GM19238 (cell line): ENCODE measurements around the gene HLA-DRB5.
"Not testable (repeated sequence)": the region's sequence is repeated elsewhere in the genome, so short reads cannot be mapped to it uniquely, and the experiment has no call there.

Source experiments
- DNase-seq: peaks from one replicate; pipeline ENCODE4 v3.0.0; 2011; ENCODE audit warnings: low spot score; ENCODE audit not compliant: insufficient read length

HLA-DRB5 gene

DNA sequence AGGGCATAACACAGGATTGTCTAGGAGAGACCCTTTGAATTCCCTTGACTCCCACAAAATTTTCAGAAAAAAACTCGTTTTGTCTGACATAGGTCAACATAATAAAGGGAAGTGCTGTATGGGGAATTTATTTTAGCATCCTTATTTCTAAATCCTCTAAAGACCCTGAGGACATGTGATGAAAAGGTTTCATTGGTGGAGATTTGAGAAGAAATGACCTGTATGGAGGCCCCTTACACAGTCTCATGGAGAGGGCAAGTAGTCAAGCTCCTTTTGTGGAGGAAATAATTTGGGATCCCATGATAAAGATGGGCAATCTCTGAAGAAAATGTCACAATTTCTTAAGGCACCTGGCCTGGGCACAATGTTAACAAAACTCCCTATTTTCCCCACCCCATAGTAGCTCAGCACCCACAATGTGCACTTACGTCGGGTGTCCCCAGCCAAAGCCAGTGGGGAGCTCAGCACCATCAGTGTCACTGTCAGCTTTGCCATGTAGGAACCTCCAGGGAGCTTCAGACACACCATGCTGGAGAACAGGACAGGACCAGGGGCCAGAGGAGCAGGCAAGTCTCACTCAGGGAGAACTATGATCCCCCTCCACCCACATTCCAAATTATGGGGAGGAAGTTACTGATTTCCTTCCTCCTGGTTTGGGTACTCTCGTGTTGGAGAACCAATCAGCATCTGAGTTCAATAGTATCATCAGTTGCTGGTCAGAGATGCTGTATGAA is at the start of gene HLA-DRB5:
TSS of gene HLA-DRB5 (minus strand) at position 591 of the 734 bp plus-strand sequence. CDS start at position 528, 63 bp downstream.
- peak; percentile 5 for DNase-seq

DNA sequence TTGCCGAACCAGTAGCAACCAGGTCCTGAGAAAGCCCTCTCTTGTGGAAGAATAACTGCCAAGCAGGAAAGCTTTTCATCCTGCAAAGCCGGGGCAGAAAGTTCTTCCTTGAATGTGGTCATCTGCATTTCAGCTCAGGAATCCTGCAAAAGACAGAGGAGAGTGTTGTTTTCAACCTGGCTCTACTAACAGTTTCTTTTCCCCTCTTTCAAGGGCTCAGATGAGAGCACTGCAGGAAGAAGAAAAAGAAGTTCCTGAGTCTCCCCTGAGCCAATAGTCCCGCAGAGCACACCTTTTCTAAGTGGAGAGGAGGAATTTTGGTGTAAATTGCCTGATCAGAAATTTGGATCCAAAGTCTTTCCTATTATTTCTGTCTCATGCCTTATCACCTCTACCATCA is 48.9 kb upstream of the HLA-DRB5 start:
- DNase-seq = no peak

DNA sequence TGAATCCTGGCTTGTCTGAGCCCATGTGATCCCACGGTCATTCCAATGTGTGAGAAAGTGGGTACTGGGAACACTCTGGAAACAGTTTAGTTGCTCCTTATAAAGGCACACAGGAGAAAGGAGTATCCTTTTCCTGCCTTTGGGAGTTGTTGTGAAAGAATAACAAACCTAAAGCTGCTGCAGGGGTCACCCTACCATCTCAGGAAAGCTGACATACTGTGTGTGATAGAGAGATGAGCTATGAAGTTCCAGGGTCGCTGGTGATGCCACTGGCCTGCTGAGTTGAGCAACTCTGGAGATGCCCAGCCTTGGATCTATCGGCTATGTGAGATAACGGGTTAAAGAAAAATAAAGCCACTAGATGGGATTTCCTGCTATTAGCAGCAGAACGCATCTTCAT is 47.4 kb upstream of the HLA-DRB5 start:
- not testable (repeated sequence) for DNase-seq

DNA sequence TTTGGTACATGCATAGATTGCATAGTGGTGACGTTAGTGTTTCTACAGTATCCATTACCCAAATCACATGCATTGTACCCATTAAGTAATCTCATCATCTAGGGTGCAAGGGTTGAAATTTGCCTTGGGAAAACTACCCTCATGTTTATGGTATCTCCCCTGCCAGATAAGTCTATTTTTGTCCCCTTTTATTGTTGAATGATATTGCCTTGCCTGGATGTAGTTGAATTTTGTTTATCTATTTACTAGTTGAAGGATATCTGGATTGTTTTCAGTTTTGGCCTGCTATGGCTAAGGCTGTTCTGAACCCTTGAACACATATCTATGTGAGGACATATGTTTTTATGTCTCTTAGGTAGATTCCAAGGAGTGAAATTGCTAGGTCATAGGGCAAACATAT is 46.2 kb upstream of the HLA-DRB5 start:
- DNase-seq = no peak

DNA sequence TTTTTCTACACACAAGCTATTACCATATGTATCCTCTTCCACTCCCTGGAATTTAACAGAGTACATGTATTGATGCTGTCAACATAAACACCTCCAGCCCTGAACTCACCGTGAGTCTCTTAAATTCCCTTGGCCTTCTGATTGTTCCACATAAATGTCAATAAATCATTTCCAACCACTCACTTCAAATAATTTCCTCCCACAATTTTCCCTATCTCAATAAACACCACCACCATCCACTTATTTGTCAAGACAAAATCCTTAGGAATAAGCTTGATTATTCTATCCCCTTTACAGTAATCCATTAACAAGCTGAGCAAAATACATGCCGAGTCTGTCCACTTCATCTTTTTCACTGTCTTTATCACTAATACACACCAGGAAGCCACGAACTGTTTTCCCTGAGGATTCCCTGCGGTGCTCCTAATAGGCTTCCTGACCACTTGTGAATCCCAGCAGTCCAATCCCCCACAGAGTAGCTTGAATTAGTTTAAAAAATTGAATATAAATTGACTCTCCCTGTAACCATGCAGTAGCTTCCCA is 40.3 kb upstream of the HLA-DRB5 start:
- no peak for DNase-seq

DNA sequence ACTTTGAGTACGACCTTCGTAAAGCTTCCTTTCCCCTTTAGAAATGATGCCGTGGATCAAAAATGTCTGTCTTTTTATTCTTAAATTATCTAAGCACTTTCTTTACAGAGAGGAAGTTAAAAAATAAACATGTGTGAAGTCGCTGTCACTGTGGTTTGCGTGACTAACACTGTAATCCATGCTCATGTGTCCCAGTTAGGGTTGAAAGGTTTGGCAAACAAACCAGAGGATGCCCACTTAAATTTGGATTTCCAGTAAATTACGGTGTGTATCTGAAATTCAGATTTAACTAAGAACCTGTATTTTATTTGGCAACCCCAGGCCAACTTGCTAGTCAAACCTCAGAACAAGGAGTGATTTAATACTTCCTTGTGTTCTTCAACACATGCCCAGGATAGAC is 38.5 kb upstream of the HLA-DRB5 start:
- DNase-seq = no peak

DNA sequence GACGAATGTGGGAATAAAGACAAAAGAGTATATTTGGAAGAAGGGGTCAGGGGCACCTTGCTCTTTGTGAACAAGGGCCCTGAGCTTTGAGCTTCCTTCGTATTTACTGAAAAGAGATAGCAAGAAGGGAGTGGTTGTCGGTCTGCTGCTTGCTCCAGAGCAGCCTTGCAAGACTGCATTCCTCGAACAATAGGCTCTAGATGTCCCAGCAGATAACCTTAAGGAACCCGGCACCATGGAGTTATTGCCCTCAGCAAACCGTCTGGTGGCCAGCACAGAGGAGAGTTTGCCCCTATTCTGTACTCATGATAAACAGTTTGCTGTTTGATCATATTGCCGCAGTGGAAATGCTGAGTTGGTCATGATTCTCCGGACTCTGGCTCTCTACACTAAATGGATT is 36.9 kb upstream of the HLA-DRB5 start:
- DNase-seq = no peak

DNA sequence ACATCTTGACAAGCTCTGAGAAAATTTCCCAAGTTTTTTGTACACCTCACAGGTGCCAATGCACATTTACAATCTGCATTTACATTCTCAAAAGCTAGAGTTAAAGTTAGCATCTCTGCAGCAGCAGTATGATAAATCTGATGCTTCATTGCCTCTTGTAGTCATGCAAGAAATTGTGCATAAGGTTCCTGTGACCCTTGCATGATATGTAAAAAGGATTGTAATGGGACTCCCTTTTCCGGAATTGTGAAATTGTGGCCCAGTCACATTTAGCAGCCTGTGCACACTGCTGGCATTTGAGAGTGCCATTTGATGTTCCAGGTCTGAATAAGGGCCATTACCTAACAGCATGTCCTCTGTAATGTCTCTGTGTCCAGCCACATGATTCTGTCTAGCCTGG is 35.4 kb upstream of the HLA-DRB5 start:
- no peak for DNase-seq

DNA sequence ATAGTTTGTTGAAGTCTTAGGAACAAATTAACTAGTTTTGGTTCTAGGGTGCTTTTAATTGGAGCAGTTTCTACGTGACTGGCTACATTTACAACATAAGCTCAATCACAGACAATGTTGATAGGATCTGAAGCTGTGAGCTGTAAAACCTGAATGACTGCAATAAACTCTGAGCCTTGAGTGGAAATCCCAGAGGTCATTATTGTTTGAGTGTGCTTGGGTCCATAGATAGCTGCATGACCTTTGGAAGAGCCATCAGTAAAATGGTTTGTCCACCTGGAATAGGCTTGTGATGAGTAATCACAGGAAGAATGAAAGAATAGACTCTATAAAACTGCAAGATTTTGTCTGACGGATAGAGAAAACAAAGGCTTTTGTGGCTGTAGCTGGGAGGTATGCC is 32.9 kb upstream of the HLA-DRB5 start:
- DNase-seq = no peak

DNA sequence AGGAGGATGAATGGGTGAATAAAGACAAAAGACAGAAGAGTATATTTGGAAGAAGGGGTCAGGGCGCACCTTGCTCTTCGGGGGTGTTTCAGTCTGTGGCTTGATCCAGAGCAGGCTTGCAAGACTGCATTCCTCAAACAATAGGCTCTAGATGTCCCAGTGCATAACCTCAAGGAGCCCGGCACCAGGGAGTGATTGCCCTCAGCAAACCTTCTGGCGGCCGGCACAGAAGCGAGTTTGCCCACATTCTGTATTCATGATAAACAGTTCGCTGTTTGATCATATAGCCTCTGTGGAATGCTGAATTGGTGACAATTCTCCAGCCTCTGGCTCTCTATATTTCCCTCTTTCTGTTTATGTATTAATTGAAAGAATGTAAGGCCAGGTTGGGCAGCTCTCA is 29.7 kb upstream of the HLA-DRB5 start:
- DNase-seq = no peak

DNA sequence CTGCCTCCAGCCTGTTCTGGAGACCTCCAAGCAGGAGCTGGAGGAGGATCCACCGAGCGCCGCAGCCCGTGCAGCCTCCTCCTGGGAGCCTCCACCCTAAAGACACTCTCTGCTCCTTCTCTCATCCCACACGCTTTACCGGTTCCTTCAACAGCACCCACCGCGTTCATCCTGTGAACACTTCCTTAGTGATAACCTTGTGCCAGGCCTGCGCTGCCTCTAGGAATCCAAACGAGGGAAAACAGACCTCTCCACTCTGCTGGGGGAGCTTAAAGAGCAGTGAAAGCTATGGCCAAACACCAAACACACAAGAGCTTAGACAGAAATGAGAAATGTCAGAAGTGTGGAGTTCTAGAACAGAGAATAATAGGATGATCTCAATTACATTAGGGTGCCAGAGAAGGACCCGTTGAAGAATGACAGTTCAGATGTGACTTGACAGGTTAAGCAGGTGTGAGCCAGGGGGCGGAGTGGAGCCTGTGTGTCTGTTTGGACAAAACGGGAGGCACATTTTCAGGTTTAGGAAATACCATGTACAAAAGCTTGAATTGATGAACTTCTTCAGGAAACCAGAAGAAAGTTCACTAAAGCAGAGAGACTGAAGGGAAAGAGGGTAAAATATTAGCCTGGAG is 28.5 kb upstream of the HLA-DRB5 start:
- no peak for DNase-seq

DNA sequence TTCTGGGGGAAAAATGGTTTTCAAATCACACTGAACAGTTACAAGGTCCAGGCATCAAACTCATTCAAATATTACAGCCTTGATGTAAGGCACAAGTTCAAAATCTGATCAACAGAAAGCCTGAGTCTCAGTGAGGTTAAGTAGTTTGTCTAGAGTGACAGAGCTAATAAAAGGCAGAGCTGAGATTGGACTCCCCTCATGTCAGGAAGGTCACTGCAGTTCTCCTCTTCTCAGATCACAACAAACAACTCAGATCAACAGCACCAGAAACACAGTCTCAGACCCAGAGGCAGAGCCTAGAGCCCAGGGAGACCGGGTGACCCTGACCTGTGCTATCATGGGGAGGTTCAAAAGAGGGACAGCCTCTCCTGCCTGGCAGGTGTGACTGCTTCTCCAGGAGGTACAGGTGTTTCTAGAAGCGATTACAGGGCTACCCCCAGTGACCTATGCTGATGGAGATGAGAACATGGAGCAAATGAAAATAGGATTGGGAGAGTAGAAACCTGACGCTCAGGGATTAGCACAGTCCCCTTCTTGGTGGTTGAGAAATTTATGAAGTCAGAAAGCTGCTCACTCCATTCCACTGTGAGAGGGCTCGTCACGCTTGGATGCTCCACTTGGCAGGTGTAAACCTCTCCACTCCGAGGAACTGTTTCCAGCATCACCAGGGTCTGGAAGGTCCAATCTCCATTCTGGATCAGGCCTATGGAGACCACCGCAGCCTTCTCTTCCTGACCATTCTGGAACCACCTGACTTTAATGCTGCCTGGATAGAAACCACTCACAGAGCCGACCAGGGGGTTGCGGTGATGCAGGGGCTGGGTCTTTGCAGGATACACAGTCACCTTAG is 24.3 kb upstream of the HLA-DRB5 start:
- no peak for DNase-seq

DNA sequence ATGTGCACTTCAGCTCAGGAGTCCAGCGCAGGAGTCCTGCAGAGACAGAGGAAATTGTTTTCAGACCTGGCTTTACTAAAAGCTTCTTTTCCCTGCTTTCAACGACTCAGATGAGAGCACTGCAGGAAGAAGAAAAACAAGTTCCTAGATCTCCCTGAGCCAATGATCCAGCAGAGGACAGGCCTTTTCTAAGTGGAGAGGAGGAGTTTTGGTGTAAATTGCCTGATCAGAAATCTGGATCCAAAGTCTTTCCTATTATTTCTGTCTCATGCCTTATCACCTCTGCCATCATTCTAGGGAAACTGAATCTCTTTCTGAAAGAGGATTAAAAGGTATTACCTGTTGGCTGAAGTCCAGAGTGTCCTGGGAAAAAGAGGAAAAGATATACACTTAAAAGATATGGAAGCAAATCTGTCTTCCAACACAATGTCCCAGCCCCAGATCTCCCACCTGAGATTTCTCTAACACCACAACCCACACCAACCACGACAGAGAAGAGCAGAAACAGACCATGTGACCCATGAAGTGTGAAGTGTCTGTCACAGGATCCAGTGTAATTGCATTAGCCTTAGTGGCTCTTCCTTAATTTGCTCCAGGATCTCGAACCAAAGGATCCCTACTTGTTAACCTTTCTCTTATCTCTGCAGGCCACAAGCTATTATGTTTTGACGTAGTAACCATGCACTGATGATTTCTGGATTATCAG is 23.1 kb upstream of the HLA-DRB5 start:
- DNase-seq = no peak

DNA sequence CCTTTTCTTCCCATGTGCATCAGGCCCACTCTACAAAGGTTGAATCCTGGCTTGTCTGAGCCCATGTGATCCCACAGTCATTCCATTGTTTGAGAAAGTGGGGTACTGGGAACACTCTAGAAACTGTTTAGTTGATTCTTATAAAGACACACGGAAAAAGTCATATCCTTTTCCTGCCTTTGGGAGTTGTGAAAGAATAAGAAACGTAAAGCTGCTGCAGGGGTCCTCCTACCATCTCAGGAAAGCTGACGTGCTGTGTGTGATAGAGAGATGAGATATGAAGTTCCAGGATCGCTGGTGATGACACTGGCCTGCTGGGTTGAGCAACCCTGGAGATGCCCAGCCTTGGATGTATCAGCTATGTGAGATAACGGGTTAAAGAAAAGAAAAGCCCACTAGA is 21.3 kb upstream of the HLA-DRB5 start:
- no peak for DNase-seq

DNA sequence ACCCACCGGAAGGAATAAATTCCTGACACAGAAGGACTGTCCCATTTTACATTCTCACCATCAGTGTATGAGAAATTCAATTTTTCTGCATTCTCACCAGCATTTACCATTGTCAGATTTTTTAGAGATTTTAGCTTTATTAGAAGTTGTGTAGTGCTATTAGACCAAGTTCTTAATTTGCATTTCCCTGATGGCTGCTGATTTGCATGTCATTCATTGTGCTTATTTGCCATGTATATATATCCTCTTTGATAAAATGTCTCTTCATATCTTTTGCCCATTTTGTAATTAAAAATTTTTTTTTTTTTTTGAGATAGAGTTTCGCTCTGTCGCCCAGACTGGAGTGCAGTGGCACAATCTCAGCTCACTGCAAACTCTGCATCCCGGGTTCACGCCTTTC is 9.8 kb upstream of the HLA-DRB5 start:
- DNase-seq = no peak

DNA sequence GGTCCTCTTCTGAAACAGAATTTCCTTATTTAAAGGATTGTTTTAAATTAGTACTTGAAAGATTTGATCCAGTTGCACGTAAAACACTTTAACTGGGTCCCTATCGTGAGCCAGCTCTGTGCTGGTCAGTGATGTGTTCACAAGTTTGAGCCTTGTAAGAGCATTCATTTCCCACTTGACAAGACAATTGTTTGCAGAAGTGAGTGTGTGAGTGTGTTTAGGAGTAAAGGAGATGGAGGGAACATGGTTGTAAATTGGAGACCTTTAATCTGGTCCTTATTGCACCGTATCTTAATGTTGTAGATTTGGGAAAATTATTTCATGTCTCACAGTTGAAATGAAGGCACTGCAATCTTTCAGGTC is 325 bp upstream of the HLA-DRB5 start:
- not testable (repeated sequence) for DNase-seq

DNA sequence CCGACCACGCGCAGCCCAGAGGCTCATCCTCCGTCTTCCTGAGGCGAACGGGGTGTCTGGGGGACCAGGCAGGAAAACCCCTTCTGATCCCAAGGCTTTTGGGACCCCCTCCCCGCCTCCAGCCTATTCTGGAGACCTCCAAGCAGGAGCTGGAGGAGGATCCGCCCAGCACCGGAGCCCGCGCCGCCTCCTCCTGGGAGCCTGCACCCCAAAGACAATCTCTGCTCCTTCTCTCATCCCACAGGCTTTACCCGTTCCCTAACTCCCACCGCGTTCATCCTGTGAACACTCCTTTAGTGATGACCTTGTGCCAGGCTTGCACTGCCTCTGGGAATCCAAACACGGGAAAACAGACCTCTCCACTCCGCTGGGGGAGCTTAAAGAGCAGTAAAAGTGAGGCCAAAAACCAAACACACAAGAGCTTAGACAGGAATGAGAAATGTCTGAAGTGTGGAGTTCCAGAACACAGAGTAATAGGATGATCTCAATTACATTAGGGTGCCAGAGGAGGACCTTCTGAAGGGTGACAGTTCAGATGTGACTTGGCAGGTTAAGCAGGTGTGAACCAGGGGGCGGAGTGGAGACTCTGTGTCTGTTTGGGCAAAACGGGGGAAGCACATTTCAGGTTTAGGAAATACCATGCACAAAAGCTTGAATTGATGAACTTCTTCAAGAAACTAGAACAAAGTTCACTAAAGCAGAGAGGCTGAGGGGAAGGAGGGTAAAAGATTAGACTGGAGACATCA is 7.6 kb downstream of the HLA-DRB5 start:
- no peak for DNase-seq

DNA sequence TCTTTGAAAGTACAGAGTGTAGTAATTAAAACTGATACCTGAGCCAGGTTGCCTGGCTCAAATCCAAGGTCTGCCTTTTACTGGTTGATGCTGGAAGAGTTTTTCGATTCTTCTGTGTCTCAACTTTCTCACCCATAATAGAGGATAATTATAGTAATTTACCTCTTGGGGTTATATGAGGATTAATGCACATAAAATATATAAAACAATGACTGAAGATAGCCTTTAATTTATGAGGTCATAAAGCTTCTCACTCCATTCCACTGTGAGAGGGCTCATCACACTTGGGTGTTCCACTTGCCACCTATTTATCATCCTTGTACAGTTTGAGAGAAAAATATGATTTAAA is 10.2 kb downstream of the HLA-DRB5 start:
- DNase-seq = no peak

DNA sequence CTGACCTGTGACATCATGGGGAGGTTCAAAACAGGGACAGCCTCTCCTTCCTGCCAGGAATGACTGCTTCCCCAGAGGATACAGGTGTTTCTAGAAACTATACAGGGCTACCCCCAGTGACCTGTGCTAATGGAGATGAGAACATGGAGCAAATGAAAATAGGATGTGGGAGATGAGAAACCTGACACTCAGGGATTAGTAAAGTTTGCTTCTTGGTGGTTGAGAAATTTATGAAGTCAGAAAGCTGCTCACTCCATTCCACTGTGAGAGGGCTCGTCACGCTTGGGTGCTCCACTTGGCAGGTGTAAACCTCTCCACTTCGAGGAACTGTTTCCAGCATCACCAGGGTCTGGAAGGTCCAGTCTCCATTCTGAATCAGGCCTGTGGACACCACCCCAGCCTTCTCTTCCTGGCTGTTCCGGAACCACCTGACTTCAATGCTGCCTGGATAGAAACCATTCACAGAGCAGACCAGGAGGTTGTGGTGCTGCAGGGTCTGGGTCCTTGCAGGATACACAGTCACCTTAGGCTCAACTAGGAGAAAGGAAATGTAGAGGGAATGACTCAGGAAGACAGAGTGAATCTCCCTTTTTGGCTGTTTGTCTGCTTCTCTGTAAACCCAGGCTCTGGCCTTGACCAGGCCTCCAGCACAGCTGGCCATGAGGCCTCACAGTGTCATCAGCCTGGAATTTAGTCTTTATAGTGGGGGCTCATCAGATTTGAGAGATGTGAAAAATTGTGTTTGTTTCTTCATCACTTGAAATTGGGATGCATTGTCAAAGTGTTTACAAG is 10.8 kb downstream of the HLA-DRB5 start:
- DNase-seq = no peak
